Activated gamma-delta T cell (primary cell): ENCODE data around the gene EXOC2.
"Not testable (repeated sequence)": the region's sequence is repeated elsewhere in the genome, so short reads cannot be mapped to it uniquely, and the experiment has no call there.

ENCODE experiments used
- DNase-seq: peaks from one replicate; lab custom pipeline; 2025; lab: John Stamatoyannopoulos, UW

Gene EXOC2

DNA sequence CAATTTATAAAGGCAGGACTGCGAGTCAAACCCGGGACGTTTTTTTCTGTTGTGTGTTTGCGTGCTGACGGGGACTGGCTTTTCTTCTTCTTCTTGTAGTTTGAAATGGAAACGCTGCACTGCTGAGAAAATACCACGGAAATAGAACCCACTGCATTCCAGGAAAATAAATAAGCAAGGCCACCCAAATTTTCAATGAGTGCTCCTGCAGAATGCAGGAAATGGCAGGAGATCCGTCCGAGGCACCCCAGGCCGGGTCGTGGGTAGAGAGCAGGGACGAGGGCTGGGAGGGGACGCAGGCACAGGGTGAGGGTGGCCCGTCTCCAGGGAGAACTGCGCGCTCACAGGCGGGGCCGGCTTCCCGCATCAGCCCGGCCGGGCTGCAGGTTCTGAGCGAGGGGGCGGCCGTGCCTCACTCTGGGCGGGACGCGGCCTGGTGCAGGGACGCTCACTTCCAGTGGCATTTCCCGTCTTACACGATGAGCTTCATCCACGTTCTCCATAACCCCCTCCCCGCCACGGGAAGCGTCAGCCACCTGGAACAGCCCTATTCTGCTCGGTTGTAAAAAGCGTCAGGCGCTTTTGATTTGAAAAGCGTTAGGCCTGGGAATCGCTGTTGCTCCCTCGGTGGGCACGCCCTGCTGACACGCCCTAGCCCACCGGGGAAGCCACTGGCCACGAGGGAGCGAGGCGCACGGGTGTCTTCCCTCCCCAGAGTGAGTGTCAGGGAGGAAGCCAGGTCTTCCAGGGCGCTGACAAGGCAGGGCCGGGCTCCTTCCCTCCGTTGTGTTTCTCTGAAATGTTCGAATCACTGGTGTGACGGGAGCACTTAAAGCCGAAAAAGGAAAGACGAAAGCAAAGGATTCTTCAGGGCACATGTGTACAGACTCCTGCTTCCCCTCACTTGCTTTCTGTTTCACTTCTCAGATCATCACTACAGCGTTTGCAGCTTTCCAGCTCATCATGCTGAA lies 17.9 kb upstream of the EXOC2 start:
- no peak for DNase-seq

DNA sequence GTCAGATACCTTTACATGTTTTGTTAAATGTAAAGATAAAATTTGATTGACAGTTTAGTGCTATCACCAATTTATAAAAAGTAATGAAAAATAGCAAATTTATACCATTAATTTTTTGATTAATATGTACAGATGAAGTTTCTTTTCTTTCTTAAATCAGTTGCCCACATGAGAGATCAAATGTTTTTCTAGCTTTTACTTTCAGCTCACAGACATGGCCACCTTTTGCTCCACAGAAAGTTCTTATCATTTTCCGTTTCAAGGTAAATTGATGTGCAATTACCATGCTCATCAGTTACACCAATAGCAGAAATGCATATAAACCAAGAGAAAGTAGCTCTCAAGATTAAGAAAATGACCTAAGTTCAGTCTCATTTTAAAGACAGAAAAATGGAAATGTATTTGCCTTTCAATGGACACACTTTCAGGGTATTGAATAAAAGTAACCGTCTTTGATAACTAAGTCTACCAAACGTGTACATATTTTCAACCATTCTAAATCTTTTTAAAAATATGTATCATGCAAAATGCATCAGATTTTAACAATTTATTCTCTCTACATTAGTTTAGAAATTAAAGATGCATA lies 16.6 kb upstream of the EXOC2 start:
- no peak for DNase-seq

DNA sequence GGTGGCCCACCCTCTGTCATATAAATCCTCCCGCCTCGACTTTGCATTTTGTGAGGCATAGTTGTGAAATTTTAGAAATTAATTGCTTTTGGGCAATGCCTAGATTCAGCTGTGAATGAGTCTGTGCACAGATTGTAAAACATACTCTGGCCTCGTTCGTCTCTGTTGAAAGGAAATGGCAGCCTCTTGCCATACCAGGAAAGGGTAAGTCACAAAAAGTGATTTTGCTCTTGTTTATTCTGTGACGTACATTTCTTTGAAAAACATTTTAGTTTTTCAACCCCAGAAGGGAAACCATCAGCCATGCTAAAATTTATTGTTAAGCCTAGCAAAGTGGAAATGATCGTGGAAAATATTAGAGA lies 15.3 kb upstream of the EXOC2 start:
- DNase-seq, result no peak

DNA sequence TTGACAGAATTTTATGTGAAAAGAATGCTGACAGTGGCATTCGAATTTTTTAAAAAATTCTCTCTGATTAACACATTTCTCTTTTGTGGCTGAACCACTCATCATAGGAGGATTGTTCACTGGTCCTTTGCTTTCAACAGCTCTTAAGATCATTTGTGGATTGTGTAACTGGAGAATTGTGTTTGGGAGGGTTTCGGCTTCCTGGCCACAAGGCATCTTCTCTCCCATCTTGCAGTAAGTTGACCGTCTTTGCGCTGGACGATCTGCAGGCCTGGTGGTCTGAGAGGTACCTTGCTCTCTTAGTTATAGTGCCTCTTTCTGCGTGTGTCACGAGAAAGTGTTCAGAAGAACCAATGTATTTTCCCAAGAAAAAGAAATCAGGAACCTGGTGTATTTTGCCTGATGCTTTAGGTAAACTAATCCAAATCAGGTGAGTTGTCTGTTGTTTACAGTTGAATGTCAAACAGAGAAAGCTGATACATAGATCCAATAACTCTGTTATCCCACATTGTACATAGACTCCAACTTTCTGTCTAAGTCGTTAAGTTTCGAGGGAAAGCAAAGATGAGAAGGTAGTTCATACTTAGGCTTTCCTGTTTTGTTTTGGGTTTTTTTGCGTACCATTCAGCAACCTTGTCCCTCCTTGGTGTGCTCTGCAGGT lies 14.8 kb upstream of the EXOC2 start:
- DNase-seq, result no peak

DNA sequence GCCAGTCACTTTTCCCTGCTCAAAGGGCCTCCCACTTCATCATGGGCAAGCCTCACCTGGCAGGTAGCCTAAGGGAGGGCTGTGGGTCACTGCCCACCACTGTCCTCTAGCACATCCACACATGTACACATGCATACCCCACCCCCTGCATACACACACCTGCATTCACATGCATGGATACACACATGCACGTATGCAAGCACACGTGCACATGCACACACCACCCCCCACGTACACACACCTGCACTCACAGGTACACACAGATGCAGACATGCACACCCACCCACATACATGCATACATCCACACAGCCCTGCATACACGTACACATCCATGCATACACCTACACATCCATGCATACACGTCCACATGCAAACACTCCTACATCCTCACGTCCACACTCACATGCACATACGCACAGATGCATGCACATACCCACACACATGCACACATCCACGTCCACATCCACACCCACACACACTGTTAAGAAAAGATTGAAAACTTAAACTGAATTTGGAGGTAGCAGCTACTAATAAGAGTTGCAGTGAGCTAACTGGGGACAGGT lies 14.0 kb upstream of the EXOC2 start:
- DNase-seq, result no peak

DNA sequence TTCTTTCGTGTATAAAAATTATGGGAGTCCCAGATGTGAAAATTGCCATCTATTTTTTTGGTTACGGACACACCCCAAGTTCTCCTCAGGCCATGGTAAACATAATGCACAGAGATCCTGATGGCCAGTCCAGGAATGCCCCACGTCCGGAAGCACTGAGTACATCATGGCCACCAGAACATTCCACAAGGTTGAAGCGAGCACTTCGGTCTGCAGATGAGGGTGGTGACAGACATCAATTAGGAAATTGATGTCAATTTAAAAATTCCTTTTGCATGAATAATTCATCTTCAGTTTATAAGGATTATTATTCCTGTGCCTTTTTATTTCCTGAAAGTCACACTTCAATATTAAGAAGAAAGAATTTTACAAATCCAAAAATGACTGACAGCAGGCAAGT lies 13.2 kb upstream of the EXOC2 start:
- DNase-seq, result no peak

DNA sequence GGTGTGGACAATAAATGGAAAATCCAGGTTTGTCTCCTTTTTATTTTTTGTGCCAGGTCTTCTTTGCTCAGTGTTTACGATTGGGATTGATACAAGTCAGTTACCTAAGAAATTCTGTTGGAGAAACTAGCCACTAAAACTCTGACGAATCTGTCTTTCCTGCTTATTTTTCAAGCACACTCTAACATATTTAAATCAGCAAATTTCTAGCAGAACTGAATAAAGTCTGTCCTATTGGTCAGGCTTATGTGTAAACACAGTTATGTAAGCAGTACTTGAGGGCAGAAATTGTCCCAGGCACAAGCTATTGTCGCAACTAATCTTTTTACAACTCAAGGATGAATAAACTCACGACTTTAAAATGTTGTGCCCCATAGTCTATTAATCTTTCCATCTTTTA lies 12.1 kb upstream of the EXOC2 start:
- DNase-seq, result no peak

DNA sequence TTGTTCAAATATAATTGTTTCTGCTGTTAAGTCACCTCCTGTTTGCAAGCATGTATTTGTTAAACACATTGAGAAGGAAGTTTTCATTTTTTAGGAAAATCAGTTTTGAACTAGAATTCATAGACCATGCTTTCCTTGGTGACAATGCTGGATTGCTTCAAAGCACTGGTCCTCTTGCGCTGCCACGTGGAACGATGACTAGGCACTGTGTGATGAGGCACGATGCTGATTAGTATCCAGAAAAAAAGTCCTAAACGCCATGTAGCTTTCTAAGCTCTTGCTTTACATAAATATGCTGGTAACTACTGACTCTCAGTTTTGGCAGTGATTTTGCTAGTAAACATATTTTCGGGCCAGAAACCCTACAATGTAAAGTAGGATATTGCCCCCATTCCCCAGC lies 11.1 kb upstream of the EXOC2 start:
- DNase-seq, result no peak

DNA sequence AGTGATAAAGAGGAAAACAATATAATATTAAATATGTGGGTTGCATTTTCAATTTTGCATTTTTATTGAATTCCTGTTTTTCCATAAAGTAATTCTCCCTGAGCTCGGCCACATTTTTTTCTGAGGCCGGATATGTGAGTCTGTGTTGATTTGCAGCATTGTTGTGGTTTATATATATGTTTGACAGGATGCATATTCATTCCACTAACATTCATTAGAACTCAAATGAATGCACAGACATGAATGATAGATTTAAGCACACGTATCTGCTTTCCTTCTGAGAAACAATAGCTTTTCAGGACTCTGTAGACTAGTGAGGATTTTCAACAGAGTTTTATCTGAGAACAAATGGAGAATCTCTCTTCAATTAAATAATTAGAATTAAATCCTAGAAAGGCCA lies 10.6 kb upstream of the EXOC2 start:
- DNase-seq, result no peak

DNA sequence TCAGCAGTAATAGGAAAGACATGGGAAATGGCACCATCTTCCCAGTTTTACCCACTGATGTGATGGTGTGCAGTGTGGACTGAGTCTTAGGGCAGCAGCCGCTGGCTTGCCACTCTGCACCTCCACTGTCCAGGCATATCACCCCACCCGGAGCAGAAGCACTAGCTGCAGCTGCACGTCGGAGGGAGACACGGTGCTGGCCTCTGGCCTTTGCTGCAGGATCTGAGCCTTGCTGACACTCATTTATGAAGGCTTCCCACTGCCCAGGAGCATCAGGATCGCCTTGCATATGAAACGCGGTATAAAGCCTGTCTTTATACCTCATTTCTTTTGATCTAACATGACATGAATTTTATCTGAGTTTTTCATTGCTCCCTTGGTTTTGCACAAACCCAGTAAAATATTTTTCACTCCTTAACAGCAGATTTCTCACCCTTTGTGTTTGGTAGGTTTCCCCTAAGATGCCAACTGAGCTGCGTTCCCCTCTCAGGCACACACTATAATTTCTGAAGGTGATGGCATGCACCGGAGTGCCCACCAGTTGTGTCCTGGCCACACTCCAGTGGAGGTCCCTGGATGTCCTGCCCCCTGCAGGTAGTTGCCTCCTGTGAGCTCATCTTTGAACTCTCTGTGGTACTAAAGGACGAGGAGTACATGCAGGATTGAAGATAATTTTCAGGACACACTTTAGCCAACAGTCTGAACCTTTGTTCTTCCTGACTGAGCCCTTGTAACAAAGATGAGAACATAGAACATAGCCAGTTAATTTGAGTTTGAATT lies 9.0 kb upstream of the EXOC2 start:
- no peak for DNase-seq

DNA sequence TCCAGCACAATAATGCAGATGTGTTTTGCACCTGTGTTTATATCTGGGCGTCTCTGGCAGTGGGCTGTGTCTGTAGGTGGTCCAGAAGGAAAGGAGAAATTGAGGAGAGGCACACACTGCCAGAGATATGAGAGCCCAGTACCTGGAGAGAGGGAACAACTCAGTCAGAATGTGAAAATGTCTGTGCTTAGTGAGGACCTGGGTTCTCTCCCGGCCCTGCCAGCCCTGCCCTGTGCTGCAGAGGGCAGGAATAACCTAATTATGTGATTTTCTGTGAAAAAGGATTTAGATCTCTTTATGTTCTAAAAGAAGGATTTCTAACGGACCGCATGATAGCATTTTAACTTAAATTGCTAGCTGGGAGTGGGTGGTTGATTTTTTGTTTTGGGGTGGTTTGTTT lies 8.3 kb upstream of the EXOC2 start:
- DNase-seq, result no peak

DNA sequence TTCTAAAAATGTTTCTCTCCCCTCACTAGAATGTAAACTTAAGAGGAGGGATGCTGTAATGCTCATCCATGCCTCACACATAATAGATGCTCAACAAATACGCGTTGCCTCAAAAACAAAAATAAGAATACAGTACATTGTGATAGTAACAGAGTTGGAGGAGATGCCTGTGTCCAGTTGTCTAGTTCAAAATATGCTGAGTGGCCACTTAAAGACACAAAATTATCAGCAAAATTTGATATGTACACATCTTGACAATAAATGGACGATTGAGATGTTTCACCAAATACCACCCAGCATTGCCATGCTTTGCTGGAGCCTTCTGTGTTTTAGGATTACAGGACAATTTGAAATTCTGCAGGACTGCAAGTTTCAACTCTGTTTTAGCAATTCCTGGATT lies 7.6 kb upstream of the EXOC2 start:
- DNase-seq, result no peak

DNA sequence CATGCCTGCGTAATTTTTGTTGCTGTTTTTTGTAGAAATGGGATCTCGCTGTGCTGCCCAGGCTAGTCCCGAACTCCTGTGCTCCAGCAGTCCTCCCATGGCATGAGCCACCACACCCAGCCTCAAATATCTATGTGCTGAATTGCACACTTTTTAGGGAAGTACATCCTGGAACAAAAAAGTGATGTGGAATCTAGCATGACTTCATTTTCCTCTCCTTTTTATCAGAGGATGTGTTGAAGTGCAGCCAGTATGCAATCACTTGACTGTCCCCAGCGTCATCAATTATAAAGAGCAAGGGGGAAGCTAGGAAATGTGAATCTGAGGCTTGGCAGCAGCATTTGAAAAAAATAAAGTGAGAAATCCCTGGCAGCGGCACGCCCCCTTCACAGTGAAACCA lies 6.4 kb upstream of the EXOC2 start:
- no peak for DNase-seq

DNA sequence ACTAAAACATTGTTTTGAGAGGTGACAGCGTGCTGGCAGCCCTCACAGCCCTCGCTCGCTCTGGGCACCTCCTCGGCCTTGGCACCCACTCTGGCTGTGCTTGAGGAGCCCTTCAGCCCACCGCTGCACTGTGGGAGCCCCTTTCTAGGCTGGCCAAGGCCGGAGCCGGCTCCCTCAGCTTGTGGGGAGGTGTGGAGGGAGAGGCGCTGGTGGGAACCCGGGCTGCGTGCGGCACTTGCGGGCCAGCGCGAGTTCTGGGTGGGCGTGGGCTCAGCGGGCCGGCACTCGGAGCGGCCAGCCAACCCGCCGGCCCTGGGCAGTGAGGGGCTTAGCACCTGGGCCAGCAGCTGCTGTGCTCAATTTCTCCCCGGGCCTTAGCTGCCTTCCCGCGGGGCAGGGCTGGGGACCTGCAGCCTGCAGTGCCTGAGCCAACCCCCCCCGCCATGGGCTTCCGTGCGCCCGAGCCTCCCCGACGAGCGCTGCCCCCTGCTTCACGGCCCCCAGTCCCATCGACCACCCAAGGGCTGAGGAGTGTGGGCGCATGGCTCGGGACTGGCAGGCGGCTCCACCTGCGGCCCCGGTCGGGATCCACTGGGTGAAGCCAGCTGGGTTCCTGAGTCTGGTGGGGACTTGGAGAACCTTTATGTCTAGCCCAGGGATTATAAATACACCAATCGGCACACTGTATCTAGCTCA lies 1.6 kb upstream of the EXOC2 start:
- DNase-seq, result not testable (repeated sequence)

DNA sequence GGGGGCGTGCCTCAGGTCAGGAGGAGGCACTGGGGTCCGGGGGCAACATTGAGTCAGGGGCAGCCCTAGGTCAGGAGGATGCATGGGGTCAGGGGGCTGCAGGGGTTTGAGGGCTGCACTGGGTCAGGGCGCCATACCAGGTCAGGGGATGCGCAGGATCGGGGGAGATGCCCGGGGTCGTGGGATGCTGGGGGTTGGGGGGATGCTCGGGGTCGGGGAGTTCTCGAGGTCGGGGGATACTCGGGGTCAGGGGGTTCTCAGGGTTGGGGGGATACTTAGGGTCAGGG lies 727 bp upstream of the EXOC2 start:
- DNase-seq, result no peak

DNA sequence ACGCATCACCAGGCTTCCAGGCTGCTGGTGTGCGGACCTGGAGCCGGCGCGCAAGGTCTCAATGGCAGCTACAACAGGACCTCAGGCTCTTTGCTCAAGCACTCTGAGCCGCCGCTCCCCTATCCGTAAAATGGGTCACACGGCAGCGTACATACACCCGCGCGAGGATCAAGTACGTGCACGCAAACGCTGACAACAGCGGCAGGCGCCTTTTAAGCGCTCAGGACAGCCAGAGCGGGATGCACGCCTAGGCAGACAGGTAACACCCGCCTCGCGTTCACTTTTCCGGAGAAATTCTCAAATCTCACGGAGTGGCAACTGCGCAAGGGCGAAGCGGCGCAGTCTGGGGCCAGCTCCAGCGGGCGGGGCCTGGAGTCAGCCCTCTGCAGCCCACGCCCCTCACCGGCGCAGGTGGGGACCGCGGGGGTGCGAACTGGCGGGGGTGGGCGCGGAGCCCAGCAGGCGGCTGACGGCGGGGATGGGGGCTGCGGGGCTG lies 535 bp downstream of the EXOC2 start:
- DNase-seq, result peak; percentile 58

DNA sequence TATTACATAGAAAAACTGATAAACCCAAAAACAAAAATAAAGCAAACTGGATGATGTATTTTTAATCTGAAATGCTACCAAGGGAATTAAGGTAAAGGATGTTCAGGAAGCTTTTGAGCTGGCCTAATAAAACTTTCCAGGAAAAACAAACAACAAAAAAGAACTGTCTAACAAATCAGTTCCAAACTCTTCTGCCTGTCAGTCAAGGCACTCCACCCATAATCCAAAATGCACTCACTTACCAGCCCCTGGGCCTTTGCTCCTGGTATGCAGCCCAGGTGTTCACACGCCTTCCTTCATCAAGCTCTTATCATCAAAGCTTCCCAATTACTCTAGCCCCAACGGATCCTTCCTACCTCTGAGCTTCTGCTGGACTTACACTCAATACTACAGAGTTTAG lies 3.7 kb downstream of the EXOC2 start:
- no peak for DNase-seq

DNA sequence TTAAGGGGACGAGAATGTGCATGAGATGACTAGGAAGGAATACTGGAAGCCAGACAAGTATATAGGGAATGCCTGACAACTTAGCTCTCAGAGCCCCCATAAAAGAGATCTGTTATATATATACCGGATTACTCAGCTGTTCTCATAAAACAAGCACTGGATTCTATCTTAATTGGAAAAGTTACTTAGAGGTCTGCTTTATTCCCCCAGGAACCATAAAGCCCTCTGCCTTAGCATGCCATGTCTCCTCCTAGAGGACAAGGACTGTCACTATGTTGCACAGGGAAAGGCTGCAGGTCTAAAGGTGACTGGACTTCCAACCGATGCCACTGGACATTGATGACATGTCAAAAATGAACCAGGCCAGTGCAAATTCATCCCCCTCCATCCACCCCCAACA lies 6.4 kb downstream of the EXOC2 start:
- no peak for DNase-seq

DNA sequence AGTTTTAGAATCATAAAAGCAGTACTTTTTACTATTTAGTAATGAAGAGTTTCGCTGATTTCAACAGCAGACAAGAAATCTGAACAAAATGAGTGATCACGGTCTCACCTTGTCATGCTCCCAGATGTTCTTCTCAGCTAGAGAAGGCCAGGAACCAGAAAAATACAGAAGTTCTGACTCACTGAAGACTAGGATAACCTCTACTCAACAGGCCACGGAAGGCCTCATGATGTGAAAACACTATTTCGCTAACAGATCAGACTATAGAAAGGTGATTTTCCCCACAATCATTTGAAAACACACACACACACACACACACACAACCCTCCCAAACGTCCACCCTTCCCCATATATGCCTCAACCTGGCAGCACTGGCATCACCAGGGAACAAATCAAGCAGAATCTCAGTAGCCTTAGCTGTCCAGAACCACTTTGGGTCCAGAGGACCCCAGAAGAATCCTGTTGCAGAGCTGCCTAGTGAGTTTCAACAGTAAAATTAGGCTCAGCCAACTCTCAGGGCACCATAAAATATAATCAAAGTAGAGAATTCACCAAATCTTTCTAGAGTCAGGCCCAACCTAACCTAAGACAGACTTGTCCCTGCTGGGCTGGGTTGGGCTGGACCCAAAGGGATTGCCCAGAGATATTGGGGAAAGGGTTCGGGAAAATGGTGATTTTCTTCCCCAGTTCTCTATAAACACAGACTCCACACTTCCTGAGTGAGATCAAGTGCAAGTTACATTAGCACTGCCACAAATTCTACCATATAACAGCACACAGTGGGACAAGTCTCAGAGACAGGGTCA lies 7.9 kb downstream of the EXOC2 start:
- no peak for DNase-seq

DNA sequence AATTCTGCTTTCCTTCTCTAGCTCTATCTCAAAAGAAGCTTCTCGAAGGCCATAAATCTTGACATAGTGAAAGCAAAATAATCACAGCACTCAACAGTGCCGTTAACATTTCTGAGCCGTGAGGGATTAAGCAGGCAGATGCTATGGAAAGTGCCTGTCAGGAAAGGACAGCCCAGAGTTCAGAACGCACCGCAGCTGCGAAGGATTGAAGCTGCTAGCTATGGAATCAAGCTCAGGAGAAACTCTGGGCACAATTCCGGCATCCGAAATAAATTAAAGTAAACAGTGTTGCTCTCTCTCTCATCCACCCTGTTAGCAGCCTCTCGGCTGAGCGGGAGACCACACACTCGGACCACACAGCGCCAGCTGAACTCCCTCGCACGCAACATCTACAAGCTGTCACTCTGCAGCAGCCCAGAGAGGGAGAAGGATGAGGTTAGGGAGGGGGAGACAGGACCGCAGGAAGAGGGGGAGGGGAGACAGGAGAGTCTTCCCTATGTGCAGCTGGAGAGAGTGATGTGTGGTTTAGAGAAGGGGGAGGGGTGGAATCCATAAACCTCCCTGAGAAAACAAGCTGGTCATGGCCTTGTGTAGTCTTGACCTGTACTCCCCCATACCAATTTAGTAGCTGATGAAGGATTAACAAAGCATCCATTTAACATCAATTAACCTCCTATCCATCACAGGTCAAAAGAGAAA lies 9.0 kb downstream of the EXOC2 start:
- DNase-seq, result no peak
